Loucy (cell line): Measurements from ENCODE around the gene TEX26.

Experiments
- H2AFZ ChIP-seq: fragments of 200-600 bp; sonication (generic); 2 replicates; pipeline ENCODE4 v1.6.0; 2016; ENCODE audit warnings: antibody characterized with exemption, mild to moderate bottlenecking, low read length, moderate library complexity
- H3F3A ChIP-seq: fragments of 200-600 bp; 2 replicates; pipeline ENCODE4 v1.6.0; 2016; ENCODE audit warnings: antibody characterized with exemption, low read depth, mild to moderate bottlenecking
- H3K27me3 ChIP-seq: fragments of 200-600 bp; sonication (generic); 2 replicates; pipeline ENCODE4 v1.6.1; 2014; ENCODE audit warnings: low read length, mild to moderate bottlenecking; ENCODE audit not compliant: insufficient read depth, poor library complexity, severe bottlenecking
- H3K36me3 ChIP-seq: fragments of 200-600 bp; sonication (generic); 2 replicates; pipeline ENCODE4 v1.6.1; 2016; ENCODE audit warnings: low read length; ENCODE audit not compliant: insufficient read depth
- H3K4me1 ChIP-seq: fragments of 200-600 bp; sonication (generic); 2 replicates; pipeline ENCODE4 v1.5.1; 2014; ENCODE audit warnings: low read length, mild to moderate bottlenecking; ENCODE audit not compliant: insufficient read depth, poor library complexity, severe bottlenecking
- H3K4me2 ChIP-seq: fragments of 200-600 bp; sonication (generic); 2 replicates; pipeline ENCODE4 v1.6.0; 2014; ENCODE audit warnings: antibody characterized with exemption, low read length, low read depth, mild to moderate bottlenecking; ENCODE audit not compliant: poor library complexity, severe bottlenecking
- H3K4me3 ChIP-seq: fragments of 200-600 bp; sonication (generic); 2 replicates; pipeline ENCODE4 v1.5.1; 2014; ENCODE audit warnings: low read length, mild to moderate bottlenecking, mixed read lengths; ENCODE audit not compliant: poor library complexity, severe bottlenecking
- H3K79me2 ChIP-seq: fragments of 200-600 bp; sonication (generic); 2 replicates; pipeline ENCODE4 v1.6.1; 2014; ENCODE audit warnings: low read length; ENCODE audit not compliant: insufficient read depth
- H3K9ac ChIP-seq: fragments of 200-600 bp; sonication (generic); 2 replicates; pipeline ENCODE4 v1.6.0; 2014; ENCODE audit warnings: mild to moderate bottlenecking, low read depth, low read length, moderate library complexity; ENCODE audit not compliant: poor library complexity, severe bottlenecking
- H3K9me2 ChIP-seq: fragments of 200-600 bp; sonication (generic); replicated peaks from 2 replicates; pipeline ENCODE4 v1.6.1; 2016; ENCODE audit warnings: low read depth, low read length, mixed read lengths
- H3K9me3 ChIP-seq: fragments of 200-600 bp; sonication (generic); 2 replicates; pipeline ENCODE4 v1.6.1; 2014; ENCODE audit warnings: mild to moderate bottlenecking, antibody characterized with exemption, low read length, low read depth; ENCODE audit not compliant: insufficient read depth
- H4K20me1 ChIP-seq: fragments of 200-600 bp; sonication (generic); 2 replicates; pipeline ENCODE4 v1.6.0; 2014; ENCODE audit warnings: antibody characterized with exemption, low read length, mild to moderate bottlenecking; ENCODE audit not compliant: insufficient read depth, poor library complexity, severe bottlenecking
- EZH2phosphoT487 ChIP-seq: fragments of 200-600 bp; IDR thresholded peaks from 2 replicates; pipeline ENCODE4 v1.6.1; 2018; ENCODE audit warnings: antibody characterized with exemption, mild to moderate bottlenecking, moderate library complexity, borderline replicate concordance
- TF ChIP-seq, protein P1 (sequence below): fragments of 200-600 bp; sonication (generic); conservative IDR thresholded peaks from 2 replicates; pipeline ENCODE4 v1.5.1; 2014; ENCODE audit warnings: mild to moderate bottlenecking, antibody characterized with exemption, low read length

TEX26 gene

DNA sequence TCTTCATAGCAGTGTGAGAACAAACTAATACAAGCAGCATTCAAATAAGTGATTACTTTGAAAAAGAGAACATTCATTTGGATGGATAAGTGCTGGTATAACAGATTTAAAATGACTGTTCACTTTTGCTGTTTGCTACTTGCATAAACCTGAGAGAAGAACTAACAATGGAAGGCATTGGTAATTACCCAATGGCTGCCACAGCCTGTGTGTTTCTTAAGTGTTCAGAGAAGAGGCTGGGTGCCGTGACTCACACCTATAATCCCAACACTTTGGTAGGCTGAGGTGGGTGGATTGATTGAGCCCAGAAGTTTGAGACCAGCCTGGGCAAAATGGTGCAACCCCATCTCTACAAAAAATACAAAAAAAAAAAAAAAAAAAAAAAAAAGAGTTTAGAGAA lies 4.9 kb upstream of the TEX26 start:
- Histone ChIP-seq H3K4me1 (no peaks in the 10 kb centered on the region), H3K36me3 (no peaks in the 10 kb centered on the region), H4K20me1 (no peaks in the 10 kb centered on the region), H3K4me3 (no peak overlapping the region), H3K9me3 (no peaks in the 10 kb centered on the region), H3K27me3 (peaks cover 70% of the 10 kb centered on the region), H3K9ac (no peak overlapping the region), H2AFZ (no peak overlapping the region), H3F3A (no peaks in the 10 kb centered on the region), H3K9me2 (no peaks in the 10 kb centered on the region), H3K4me2 (no peak overlapping the region), H3K79me2 (no peaks in the 10 kb centered on the region)
- no peak for TF ChIP-seq EZH2phosphoT487
- TF ChIP-seq, protein P1, sequence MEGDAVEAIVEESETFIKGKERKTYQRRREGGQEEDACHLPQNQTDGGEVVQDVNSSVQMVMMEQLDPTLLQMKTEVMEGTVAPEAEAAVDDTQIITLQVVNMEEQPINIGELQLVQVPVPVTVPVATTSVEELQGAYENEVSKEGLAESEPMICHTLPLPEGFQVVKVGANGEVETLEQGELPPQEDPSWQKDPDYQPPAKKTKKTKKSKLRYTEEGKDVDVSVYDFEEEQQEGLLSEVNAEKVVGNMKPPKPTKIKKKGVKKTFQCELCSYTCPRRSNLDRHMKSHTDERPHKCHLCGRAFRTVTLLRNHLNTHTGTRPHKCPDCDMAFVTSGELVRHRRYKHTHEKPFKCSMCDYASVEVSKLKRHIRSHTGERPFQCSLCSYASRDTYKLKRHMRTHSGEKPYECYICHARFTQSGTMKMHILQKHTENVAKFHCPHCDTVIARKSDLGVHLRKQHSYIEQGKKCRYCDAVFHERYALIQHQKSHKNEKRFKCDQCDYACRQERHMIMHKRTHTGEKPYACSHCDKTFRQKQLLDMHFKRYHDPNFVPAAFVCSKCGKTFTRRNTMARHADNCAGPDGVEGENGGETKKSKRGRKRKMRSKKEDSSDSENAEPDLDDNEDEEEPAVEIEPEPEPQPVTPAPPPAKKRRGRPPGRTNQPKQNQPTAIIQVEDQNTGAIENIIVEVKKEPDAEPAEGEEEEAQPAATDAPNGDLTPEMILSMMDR, result no peak

GRCh38 chr13:30928978-30929377 lies 3.5 kb upstream of the TEX26 start:
- no peaks in the 10 kb centered on the region for H3K9me3 ChIP-seq
- H3K4me2 ChIP-seq, result no peak overlapping the region
- no peak overlapping the region for H2AFZ ChIP-seq
- TF ChIP-seq, protein P1, result no peak
- no peak for TF ChIP-seq EZH2phosphoT487
- H3K9ac ChIP-seq, result no peak overlapping the region
- H4K20me1 ChIP-seq, result no peaks in the 10 kb centered on the region
- no peaks in the 10 kb centered on the region for H3K36me3 ChIP-seq
- peaks cover 57% of the 10 kb centered on the region for H3K27me3 ChIP-seq
- no peaks in the 10 kb centered on the region for H3K79me2 ChIP-seq
- no peak overlapping the region for H3K4me3 ChIP-seq
- no peaks in the 10 kb centered on the region for H3K4me1 ChIP-seq
- no peaks in the 10 kb centered on the region for H3K9me2 ChIP-seq
- no peaks in the 10 kb centered on the region for H3F3A ChIP-seq

GRCh38 chr13:30933354-30933670 lies 856 bp downstream of the TEX26 start:
- H3K9me3 ChIP-seq, result no peaks in the 10 kb centered on the region
- H3K9me2 ChIP-seq, result no peaks in the 10 kb centered on the region
- TF ChIP-seq EZH2phosphoT487, result no peak
- TF ChIP-seq, protein P1, result no peak
- no peaks in the 10 kb centered on the region for H3K36me3 ChIP-seq
- no peaks in the 10 kb centered on the region for H3K4me1 ChIP-seq
- no peaks in the 10 kb centered on the region for H4K20me1 ChIP-seq
- no peak overlapping the region for H3K9ac ChIP-seq
- H3K27me3 ChIP-seq, result peaks cover 48% of the 10 kb centered on the region
- no peaks in the 10 kb centered on the region for H3K79me2 ChIP-seq
- H2AFZ ChIP-seq, result no peak overlapping the region
- H3F3A ChIP-seq, result no peaks in the 10 kb centered on the region
- H3K4me2 ChIP-seq, result no peak overlapping the region
- H3K4me3 ChIP-seq, result no peak overlapping the region
